ENCODE results near the gene LTBP2.

DNA sequence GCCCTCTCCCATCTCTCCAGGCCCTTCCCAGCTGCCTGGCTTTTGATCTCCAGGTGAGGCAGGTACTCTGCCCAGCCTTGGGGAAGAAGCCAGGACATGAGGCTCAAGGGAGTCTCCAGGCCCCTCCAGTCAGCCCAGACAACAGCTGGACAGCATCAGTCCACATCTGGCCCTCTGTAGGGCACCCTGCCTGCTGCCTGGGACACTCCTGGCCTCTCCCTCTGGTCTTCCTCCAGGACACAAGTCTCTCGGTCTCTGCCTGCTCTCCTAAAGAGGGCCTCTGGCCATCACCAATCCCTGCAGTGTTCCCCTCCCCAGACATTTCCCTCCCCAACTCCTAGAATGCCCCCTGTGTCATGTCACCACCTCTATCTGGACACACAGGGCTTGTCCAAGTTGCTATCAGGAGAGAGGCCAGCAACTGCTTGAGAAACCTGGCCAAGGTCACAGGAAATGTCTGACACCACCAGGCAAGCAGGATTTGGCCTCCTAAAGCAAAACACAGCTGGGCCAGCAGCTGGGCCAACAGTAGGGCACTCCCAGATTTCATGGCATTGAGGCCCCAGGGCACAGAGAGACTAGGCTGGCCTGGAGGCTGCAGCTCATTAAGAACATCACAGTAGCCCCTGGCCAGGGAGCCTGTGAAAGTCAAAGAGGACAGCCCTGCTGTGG is 29.0 kb downstream of the LTBP2 start:
- TF ChIP-seq CTCF (IDR thresholded peaks at IDR 0.05) = no peak
- no peak for TF ChIP-seq POLR2A (IDR thresholded peaks at IDR 0.05)
